ENCODE results near the gene SYT12.

DNA sequence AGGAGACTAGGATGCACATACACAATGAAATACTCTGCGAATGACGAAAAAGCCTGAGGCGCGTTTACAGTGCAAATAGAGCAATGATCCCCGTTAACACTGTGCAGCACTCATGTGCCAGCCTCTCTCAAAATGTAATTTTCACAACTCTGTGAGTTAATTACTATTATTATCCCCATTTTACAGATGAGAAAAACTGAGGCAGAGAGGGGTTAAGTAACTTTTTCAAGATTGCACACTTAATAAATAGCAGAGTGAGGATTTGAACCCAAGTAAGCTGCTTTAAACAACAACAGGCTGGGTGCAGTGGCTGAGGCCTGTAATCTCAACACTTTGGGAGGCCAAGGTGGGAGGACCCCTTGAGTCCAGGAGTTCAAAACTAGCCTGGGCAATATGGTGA, 21.6 kb upstream of the SYT12 start:
- no peak for TF ChIP-seq CTCF (IDR thresholded peaks at IDR 0.05)
- no peak for TF ChIP-seq CHD2 (IDR thresholded peaks at IDR 0.05; ENCODE audit: low read length, partially characterized antibody)
- no peak for TF ChIP-seq FOXJ3 (CRISPR knock-in tag; IDR thresholded peaks at IDR 0.05)
- TF ChIP-seq ZBTB33 (IDR thresholded peaks at IDR 0.05; ENCODE audit: borderline replicate concordance, low read depth), result no peak
- TF ChIP-seq, protein P1, sequence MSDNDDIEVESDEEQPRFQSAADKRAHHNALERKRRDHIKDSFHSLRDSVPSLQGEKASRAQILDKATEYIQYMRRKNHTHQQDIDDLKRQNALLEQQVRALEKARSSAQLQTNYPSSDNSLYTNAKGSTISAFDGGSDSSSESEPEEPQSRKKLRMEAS (IDR thresholded peaks at IDR 0.05; ENCODE audit: low read depth), result no peak
- TF ChIP-seq, protein P2, sequence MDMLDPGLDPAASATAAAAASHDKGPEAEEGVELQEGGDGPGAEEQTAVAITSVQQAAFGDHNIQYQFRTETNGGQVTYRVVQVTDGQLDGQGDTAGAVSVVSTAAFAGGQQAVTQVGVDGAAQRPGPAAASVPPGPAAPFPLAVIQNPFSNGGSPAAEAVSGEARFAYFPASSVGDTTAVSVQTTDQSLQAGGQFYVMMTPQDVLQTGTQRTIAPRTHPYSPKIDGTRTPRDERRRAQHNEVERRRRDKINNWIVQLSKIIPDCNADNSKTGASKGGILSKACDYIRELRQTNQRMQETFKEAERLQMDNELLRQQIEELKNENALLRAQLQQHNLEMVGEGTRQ (IDR thresholded peaks at IDR 0.05; ENCODE audit: borderline replicate concordance, low read depth, low read length), result no peak
- TF ChIP-seq SIN3A (IDR thresholded peaks at IDR 0.05; ENCODE audit: borderline replicate concordance, low read depth, low read length), result no peak
- TF ChIP-seq, protein P3, sequence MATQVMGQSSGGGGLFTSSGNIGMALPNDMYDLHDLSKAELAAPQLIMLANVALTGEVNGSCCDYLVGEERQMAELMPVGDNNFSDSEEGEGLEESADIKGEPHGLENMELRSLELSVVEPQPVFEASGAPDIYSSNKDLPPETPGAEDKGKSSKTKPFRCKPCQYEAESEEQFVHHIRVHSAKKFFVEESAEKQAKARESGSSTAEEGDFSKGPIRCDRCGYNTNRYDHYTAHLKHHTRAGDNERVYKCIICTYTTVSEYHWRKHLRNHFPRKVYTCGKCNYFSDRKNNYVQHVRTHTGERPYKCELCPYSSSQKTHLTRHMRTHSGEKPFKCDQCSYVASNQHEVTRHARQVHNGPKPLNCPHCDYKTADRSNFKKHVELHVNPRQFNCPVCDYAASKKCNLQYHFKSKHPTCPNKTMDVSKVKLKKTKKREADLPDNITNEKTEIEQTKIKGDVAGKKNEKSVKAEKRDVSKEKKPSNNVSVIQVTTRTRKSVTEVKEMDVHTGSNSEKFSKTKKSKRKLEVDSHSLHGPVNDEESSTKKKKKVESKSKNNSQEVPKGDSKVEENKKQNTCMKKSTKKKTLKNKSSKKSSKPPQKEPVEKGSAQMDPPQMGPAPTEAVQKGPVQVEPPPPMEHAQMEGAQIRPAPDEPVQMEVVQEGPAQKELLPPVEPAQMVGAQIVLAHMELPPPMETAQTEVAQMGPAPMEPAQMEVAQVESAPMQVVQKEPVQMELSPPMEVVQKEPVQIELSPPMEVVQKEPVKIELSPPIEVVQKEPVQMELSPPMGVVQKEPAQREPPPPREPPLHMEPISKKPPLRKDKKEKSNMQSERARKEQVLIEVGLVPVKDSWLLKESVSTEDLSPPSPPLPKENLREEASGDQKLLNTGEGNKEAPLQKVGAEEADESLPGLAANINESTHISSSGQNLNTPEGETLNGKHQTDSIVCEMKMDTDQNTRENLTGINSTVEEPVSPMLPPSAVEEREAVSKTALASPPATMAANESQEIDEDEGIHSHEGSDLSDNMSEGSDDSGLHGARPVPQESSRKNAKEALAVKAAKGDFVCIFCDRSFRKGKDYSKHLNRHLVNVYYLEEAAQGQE (IDR thresholded peaks at IDR 0.05; ENCODE audit: low read depth, low read length), result no peak
- no peak for TF ChIP-seq IRF3 (IDR thresholded peaks at IDR 0.05; ENCODE audit: low read depth, low read length)
- no peak for TF ChIP-seq PBX3 (IDR thresholded peaks at IDR 0.05)
- no peak for TF ChIP-seq POLR2AphosphoS5 (IDR thresholded peaks at IDR 0.05; ENCODE audit: low read depth, low read length)
